HepG2 (cell line): ENCODE results near the gene PSMD1.

Experiments used
- ATF1 ChIP-seq: IDR thresholded peaks from 2 replicates; pipeline ENCODE4 v1.6.1; 2016; ENCODE audit warnings: mild to moderate bottlenecking, control low read depth
- EZH2 ChIP-seq: conservative IDR thresholded peaks from 2 replicates; pipeline ENCODE4 v1.6.1; 2012; ENCODE audit warnings: mild to moderate bottlenecking, low read depth, low read length, moderate library complexity
- FOXJ3 ChIP-seq: sonication (generic); formaldehyde crosslinking; IDR thresholded peaks from 2 replicates; pipeline ENCODE4 v1.4.0; 2020; ENCODE audit warnings: missing genetic modification reagents, mild to moderate bottlenecking, borderline replicate concordance
- HMG20B ChIP-seq: conservative IDR thresholded peaks from 2 replicates; pipeline ENCODE4 v1.6.1; 2016; ENCODE audit warnings: missing genetic modification reagents, missing compliant biosample characterization
- MTF1 ChIP-seq: sonication (generic); formaldehyde crosslinking; IDR thresholded peaks from 2 replicates; pipeline ENCODE4 v1.5.0; 2020; ENCODE audit warnings: missing genetic modification reagents
- POLR2G ChIP-seq: fragments of 200-400 bp; formaldehyde crosslinking; IDR thresholded peaks from 2 replicates; pipeline ENCODE4 v1.6.1; 2018; ENCODE audit warnings: mild to moderate bottlenecking, low read depth, low read length, moderate library complexity
- RFX5 ChIP-seq: IDR thresholded peaks from 2 replicates; pipeline ENCODE4 v1.6.1; 2011; ENCODE audit warnings: low read depth, low read length, improper control_type of control experiment
- TRIM24 ChIP-seq: sonication (generic); formaldehyde crosslinking; IDR thresholded peaks from 2 replicates; pipeline ENCODE4 v1.8.0; 2022; ENCODE audit warnings: mild to moderate bottlenecking, missing genetic modification reagents
- ZFP36 ChIP-seq: fragments of 150-350 bp; IDR thresholded peaks from 2 replicates; pipeline ENCODE4 v1.6.1; 2018; ENCODE audit warnings: borderline replicate concordance, low read length, low read depth; ENCODE audit not compliant: partially characterized antibody
- ZNF3 ChIP-seq: IDR thresholded peaks from 2 replicates; pipeline ENCODE4 v1.7.0; 2017; ENCODE audit warnings: inconsistent platforms
- TF ChIP-seq, protein P1 (sequence below): sonication (generic); formaldehyde crosslinking; IDR thresholded peaks from 2 replicates; pipeline ENCODE4 v1.5.0; 2020; ENCODE audit warnings: mild to moderate bottlenecking, missing genetic modification reagents, moderate library complexity

DNA sequence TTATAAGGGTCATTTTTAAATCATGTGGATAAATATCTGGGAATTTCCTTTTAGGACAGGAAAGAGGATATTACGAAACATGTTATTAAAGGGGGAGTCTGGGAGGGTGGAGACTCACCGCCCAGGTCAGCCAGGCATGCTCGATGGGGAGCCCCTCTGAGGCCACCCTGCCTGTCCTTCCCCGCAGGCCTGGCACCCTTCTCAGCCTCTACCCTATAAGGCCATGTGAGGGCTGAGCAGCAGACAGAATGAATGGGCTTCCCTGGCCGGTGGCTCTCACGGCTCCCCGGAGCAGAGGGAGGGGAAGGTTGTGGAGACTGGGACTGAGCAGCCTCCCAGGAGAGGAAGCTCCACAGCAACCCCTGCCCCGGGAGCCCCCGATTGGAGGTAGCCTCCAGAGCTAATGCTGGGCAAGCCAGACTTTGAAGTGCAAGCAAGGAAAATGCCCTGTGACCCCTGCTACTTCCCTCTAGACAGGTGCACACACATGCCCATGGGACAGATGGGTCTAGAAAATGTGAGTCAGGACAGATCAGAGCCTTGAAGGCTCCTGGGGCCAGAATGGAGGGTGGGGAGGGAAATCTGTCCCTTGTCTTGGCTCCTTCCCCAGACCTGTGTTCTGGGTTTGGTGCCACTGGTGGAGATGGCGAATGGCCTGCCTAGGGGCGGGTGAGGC, 128.5 kb downstream of the PSMD1 start:
- no peak for TF ChIP-seq EZH2
- TF ChIP-seq POLR2G: no peak
- TF ChIP-seq FOXJ3: no peak
- no peak for TF ChIP-seq ZFP36
- TF ChIP-seq ZNF3 (CRISPR knock-in tag): no peak
- TF ChIP-seq HMG20B (CRISPR knock-in tag): no peak
- no peak for TF ChIP-seq MTF1 (CRISPR knock-in tag)
- TF ChIP-seq RFX5: no peak
- TF ChIP-seq, protein P1, sequence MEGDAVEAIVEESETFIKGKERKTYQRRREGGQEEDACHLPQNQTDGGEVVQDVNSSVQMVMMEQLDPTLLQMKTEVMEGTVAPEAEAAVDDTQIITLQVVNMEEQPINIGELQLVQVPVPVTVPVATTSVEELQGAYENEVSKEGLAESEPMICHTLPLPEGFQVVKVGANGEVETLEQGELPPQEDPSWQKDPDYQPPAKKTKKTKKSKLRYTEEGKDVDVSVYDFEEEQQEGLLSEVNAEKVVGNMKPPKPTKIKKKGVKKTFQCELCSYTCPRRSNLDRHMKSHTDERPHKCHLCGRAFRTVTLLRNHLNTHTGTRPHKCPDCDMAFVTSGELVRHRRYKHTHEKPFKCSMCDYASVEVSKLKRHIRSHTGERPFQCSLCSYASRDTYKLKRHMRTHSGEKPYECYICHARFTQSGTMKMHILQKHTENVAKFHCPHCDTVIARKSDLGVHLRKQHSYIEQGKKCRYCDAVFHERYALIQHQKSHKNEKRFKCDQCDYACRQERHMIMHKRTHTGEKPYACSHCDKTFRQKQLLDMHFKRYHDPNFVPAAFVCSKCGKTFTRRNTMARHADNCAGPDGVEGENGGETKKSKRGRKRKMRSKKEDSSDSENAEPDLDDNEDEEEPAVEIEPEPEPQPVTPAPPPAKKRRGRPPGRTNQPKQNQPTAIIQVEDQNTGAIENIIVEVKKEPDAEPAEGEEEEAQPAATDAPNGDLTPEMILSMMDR (CRISPR knock-in tag): no peak
- no peak for TF ChIP-seq ATF1 (CRISPR knock-in tag)
- no peak for TF ChIP-seq TRIM24 (CRISPR knock-in tag)
